HEK293 (cell line): ENCODE data around the gene CHST15.
"Not testable (repeated sequence)": the region's sequence is repeated elsewhere in the genome, so short reads cannot be mapped to it uniquely, and the experiment has no call there.

Source experiments
- CTCF ChIA-PET: fragments of 350-600 bp; formaldehyde crosslinking; extraction: SDS; loops from one replicate; lab custom pipeline; 2021; ENCODE audit warnings: antibody characterized with exemption; lab: Yijun Ruan, JAX
- POLR2A ChIA-PET: fragments of 300-600 bp; formaldehyde crosslinking; extraction: SDS; loops from one replicate; lab custom pipeline; 2020; ENCODE audit warnings: antibody characterized with exemption, inconsistent platforms; lab: Yijun Ruan, JAX
- H3K27ac ChIP-seq: fragments of 200-500 bp; sonication (Bioruptor generic); 2 replicates; pipeline ENCODE4 v1.5.1; 2014; ENCODE audit warnings: low read depth, low read length, control low read depth, inconsistent platforms; ENCODE audit errors: extremely low read depth
- H3K36me3 ChIP-seq, 2 experiments: fragments of 200-500 bp in 1 of 2; sonication (Bioruptor generic) in 1 of 2; 1 replicate in 1 of 2; 2 replicates in 1 of 2; pipeline ENCODE4 v1.5.1; 2014 to 2017; ENCODE audit warnings: inconsistent platforms in 2 of 2, low read length in 2 of 2; ENCODE audit not compliant: control insufficient read depth in 2 of 2, insufficient read depth in 1 of 2
- H3K4me1 ChIP-seq: fragments of 200-500 bp; sonication (Bioruptor generic); 2 replicates; pipeline ENCODE4 v1.5.1; 2014; ENCODE audit warnings: mild to moderate bottlenecking, low read length, inconsistent platforms; ENCODE audit not compliant: control insufficient read depth, insufficient read depth
- H3K4me3 ChIP-seq: 2 replicates; pipeline ENCODE4 v1.5.1; 2011; ENCODE audit warnings: low read depth, mild to moderate bottlenecking, control low read depth, low read length, moderate library complexity
- H3K9me3 ChIP-seq: fragments of 200-500 bp; sonication (Bioruptor generic); 2 replicates; pipeline ENCODE4 v1.5.1; 2014; ENCODE audit warnings: low read depth, low read length, inconsistent platforms; ENCODE audit not compliant: control insufficient read depth, insufficient read depth
- BCL11A ChIP-seq: fragments of 450-650 bp; formaldehyde crosslinking; IDR thresholded peaks from 2 replicates; pipeline ENCODE4 v1.5.1; 2016; ENCODE audit warnings: low read depth, missing biosample characterization, missing genetic modification characterization
- GFI1B ChIP-seq: fragments of 450-650 bp; formaldehyde crosslinking; IDR thresholded peaks from 2 replicates; pipeline ENCODE4 v1.5.1; 2016; ENCODE audit warnings: missing biosample characterization, missing genetic modification characterization
- HIC1 ChIP-seq: fragments of 450-650 bp; formaldehyde crosslinking; IDR thresholded peaks from 2 replicates; pipeline ENCODE4 v1.5.1; 2016; ENCODE audit warnings: missing biosample characterization, missing genetic modification characterization
- MYNN ChIP-seq: fragments of 450-650 bp; formaldehyde crosslinking; IDR thresholded peaks from 2 replicates; pipeline ENCODE4 v1.5.1; 2016; ENCODE audit warnings: missing biosample characterization, missing genetic modification characterization, borderline replicate concordance
- PRDM4 ChIP-seq: fragments of 450-650 bp; formaldehyde crosslinking; IDR thresholded peaks from 2 replicates; pipeline ENCODE4 v1.5.1; 2017; ENCODE audit warnings: missing biosample characterization, missing genetic modification characterization
- PRDM6 ChIP-seq: fragments of 450-650 bp; formaldehyde crosslinking; IDR thresholded peaks from 2 replicates; pipeline ENCODE4 v1.5.1; 2017; ENCODE audit warnings: missing biosample characterization, missing genetic modification characterization
- TRIM28 ChIP-seq: IDR thresholded peaks from 2 replicates; pipeline ENCODE4 v1.6.1; 2011; ENCODE audit warnings: low read length, control low read depth, borderline replicate concordance
- ZFP41 ChIP-seq: fragments of 450-650 bp; formaldehyde crosslinking; IDR thresholded peaks from 2 replicates; pipeline ENCODE4 v1.5.1; 2016; ENCODE audit warnings: missing biosample characterization, missing genetic modification characterization, borderline replicate concordance
- ZNF10 ChIP-seq: fragments of 450-650 bp; formaldehyde crosslinking; IDR thresholded peaks from 2 replicates; pipeline ENCODE4 v1.5.1; 2017; ENCODE audit warnings: missing biosample characterization, missing genetic modification characterization
- ZNF211 ChIP-seq: fragments of 450-650 bp; formaldehyde crosslinking; IDR thresholded peaks from 2 replicates; pipeline ENCODE4 v1.5.1; 2016; ENCODE audit warnings: low read depth, missing biosample characterization, missing genetic modification characterization
- ZNF266 ChIP-seq: fragments of 450-650 bp; formaldehyde crosslinking; IDR thresholded peaks from 2 replicates; pipeline ENCODE4 v1.5.1; 2016; ENCODE audit warnings: missing biosample characterization, missing genetic modification characterization, low read depth
- ZNF350 ChIP-seq: fragments of 450-650 bp; formaldehyde crosslinking; IDR thresholded peaks from 2 replicates; pipeline ENCODE4 v1.5.0; 2017; ENCODE audit warnings: missing biosample characterization, mild to moderate bottlenecking, missing genetic modification characterization
- ZNF623 ChIP-seq: fragments of 450-650 bp; formaldehyde crosslinking; IDR thresholded peaks from 2 replicates; pipeline ENCODE4 v1.5.1; 2016; ENCODE audit warnings: missing biosample characterization, missing genetic modification characterization
- ZNF837 ChIP-seq: fragments of 450-650 bp; formaldehyde crosslinking; IDR thresholded peaks from 2 replicates; pipeline ENCODE4 v1.5.1; 2016; ENCODE audit warnings: missing biosample characterization, missing genetic modification characterization

The CHST15 gene

GRCh38 chr10:124105045-124105444 lies 11.6 kb upstream of the CHST15 start (continued):
- TF ChIP-seq PRDM4 (tag by site-specific recombination) (no peak), HIC1 (no peak)

GRCh38 chr10:124104011-124104627 lies 10.7 kb upstream of the CHST15 start:
- Histone ChIP-seq H3K4me1 (peaks cover 15% of the 10 kb centered on the region), H3K4me3 (no peak overlapping the region), H3K9me3 (no peaks in the 10 kb centered on the region), H3K36me3 (no peaks in the 10 kb centered on the region), H3K27ac (no peak overlapping the region)
- TF ChIP-seq MYNN (no peak), GFI1B (tag by site-specific recombination) (no peak), ZNF10 (tag by site-specific recombination) (0 out of 2 replicates have a peak, but pooled peaks have one; percentile 26), ZNF266 (tag by site-specific recombination) (peak; percentile 99), ZNF350 (tag by site-specific recombination) (no peak), ZFP41 (no peak)
- POLR2A ChIA-PET, result no interaction called here
- CTCF ChIA-PET, result interaction anchor here (0.6 kb wide), 1 partner anchor 116 kb away, joined by 7 read pairs; no protein-coding TSS in a partner anchor

DNA sequence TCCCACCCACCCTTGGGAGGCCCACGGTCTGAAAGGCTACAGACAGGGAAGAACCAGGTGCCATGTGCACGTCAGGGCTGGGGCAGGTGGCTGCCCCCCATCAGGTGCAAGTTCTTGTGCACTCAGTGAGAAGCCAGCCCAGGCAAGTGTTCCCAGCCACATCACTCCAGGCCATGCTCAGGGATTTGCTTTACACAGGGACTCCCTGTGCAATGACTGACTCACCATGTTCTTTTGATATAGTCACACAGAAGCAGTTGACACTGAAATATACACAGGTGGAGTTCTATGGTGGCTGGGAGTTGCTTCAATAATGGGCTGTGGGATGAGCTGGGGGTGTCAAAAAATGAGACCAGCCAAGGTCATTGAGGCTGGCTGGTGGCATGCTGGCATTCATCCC lies 8.0 kb upstream of the CHST15 start:
- H3K27ac ChIP-seq, result no peak overlapping the region
- no peak overlapping the region for H3K4me3 ChIP-seq
- H3K4me1 ChIP-seq, result peaks cover 13% of the 10 kb centered on the region
- H3K36me3 ChIP-seq, result no peaks in the 10 kb centered on the region
- no peaks in the 10 kb centered on the region for H3K9me3 ChIP-seq
- ChIA-PET POLR2A (interaction anchor here (1.3 kb wide), 1 partner anchor 16 kb away, joined by 3 read pairs; no protein-coding TSS in a partner anchor), CTCF (no interaction called here)
- no peak for TF ChIP-seq BCL11A (tag by site-specific recombination)
- TF ChIP-seq ZNF211 (tag by site-specific recombination), result no peak
- TF ChIP-seq PRDM6 (tag by site-specific recombination), result no peak
- TF ChIP-seq TRIM28, result no peak
- TF ChIP-seq ZNF623 (tag by site-specific recombination), result no peak
- TF ChIP-seq ZNF837 (tag by site-specific recombination), result no peak

DNA sequence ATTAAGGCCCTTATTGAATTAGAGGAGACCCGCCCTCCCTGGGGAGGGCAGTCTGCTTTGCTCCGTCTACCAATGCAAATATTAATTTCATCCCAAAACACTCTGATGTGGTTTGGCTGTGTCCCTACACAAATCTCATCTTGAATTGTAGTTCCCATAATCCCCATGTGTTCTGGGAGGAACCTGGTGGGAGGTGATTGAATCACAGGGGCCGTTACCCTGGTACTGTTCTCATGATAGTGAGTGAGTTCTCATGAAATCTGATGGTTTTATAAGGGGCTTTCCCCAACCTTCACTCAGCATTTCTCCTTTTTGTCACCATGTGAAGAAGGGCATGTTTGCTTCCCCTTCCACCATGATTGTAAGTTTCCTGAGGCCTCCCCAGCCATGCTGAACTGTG lies 7.3 kb upstream of the CHST15 start:
- H3K9me3 ChIP-seq, POLR2A ChIA-PET, H3K27ac ChIP-seq, H3K36me3 ChIP-seq, CTCF ChIA-PET, H3K4me3 ChIP-seq, H3K4me1 ChIP-seq: not testable (repeated sequence)
